DMS 273 (cell line): Measurements from ENCODE around the gene TOLLIP.

Source experiments
- DNase-seq: peaks from one replicate; lab custom pipeline; 2025; ENCODE audit not compliant: unreplicated experiment; lab: John Stamatoyannopoulos, UW

Gene TOLLIP

DNA sequence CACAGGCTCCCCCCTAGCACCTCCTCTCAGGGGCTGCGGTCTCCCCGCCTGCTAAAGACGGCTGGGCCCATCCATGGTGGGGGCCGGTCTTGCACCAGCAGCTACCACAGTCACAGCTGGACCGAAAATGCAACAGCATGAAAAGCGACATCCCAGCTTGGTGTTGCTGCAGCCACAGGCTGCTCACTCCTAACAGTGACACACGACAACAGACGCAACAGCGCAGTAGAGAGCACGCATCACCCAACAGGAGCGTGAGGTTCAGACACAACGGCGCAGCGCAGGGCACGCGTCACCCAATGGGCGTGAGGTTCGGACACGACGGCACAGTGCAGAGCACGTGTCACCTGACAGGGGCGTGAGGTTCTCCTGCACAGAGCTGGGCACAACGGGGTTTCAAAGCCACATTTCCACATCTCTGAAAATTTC lies 24.1 kb downstream of the TOLLIP start:
- no peak for DNase-seq

DNA sequence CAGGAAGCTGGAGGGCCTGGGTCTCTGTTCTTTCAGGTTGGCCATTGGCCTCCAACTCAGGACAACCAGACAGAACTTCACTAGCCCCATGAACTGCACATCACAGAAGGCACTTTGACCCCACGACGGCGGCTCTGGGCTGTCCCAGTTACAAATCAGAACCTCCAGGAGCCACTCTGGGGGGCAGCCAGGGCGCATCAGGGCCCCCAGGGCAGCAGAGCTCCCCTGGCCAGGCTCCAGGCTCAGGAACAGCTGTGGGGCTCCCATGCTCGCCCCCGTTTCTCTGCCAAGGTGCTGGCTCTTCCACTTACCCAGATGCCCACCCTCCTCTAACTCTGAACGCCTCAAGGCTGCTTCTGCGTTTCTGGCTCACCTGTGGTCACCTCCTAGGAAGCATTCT lies 25.5 kb downstream of the TOLLIP start:
- DNase-seq = no peak

DNA sequence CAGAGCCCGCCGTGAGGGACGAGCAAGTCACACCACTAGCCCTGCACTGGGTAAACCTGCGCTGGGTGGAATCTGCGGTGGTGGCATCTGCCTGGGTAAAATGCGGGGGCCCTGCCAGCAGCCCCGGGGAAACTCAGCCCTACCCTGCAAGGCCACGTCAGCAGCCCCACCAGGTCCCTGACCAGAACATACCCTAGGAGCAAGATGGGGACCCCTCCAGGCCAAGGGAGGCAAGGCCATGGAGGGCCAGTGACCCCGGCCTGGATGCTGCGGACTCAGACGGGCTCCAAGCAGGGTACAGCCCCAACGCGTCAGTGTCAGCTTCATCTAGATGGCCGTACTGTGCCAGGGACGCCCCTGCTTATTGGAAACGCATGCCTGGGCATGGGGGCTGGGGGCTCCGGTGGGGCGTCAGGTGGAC lies 26.3 kb downstream of the TOLLIP start:
- DNase-seq = no peak

DNA sequence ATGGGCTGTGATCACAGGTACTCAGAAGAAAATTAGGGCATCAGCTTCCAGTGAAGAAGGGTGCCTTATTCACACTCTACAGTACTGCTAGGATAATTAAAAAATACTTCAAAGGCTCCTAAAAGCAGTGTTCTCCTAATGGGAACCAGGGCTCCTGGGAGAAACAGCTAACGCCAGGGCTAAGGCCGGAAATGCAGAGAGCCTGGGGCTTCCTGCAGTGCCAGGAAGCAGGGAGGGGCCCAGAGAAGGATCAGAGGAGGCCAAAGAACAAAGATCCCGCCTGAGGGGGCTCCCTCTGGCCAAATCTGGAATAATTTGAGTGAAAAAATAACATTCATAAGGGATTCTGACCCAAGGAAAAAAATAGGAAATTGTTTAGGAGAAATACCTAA lies 27.5 kb downstream of the TOLLIP start:
- DNase-seq = no peak

DNA sequence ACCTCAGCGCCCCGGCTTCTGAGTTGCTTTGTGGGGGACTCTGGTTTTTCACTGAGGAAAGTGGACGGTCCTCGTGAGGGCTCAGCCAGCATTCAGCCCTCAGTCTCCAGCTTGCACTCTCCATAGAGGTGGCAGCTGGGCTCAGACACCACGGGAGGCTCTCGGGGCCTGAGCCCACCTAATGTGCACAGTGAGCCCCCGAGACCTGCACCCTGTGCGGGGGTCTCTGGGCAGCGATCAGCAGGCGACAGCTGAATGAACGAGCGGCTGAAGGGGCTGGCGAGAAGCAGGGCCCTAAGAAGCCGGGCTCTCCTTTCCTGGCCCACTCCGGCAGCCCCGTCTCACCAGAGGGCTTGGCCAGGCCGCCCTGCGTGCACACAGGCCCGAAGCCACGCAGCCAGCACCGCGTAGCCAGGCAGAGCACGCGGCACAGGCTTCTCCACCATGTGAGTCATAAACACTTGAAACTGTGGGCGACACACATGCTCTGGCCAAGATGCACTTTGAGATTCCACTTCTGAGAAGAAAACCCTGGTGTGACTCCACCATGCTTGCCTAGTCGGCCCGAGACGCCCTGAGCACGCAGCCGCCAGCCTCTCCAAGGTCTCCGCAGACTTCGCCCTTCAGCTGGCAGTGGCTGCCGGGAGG lies 28.0 kb downstream of the TOLLIP start:
- DNase-seq = no peak

DNA sequence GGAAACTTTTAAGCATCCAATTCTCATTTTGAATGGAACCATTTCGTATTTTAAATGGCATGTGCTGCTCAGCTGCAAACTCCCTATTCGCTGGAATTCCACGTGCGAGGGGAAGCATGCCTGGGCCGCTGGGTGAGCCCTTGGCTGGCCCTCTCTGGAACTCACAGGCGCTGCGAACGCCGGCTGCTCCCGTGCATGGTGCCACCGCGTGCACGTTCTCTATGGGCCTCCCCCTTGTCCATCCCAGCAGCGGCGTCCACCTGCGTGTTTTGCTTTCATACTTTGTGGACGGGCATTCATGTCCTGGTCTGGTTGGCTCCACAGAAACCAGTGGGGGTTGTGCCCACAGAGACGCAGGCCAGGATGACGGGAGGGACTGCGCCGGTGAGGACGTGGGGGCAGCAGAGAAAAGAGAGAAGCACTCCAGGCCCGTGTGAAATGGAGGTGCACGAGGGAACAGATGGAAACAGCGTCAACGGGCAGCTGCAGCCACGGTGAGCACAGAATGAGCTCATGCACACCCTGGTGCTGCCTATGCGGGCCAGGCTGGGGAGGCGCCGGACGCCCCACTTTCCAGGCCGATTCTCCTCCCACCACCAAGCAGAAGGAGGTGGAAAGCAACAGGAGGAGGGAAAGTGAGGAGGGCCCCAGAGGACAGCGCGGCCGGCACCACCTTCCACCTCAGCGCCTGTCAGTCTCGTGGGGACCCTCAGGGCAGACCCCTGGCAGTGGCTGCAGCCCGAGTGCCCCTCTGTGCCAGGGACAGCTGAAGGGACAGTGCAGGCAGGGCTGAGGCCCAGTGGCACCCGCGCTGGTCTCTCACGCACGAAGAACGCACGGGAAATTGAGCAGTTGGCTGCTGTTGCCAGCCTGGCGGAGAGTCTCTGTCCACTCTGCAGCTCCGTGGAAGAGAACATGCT lies 29.1 kb downstream of the TOLLIP start:
- DNase-seq = no peak

DNA sequence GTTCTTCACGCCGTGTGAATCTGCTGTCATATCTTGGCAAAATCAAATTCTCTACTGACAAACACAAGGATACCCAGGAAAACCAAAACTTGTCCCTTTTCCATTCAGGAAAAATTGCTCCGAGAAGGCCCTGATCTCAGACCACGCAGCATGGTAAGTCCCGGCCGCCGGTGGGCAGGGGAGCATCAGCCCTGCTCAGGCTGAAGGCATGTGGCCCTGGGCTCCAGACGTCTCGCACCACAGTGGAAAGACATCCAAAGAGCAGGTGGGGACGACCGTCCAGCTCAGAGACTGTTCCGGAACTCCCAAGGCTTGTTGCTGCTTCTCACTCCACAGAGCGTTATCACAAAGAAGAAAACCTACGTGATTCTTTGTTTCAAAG lies 29.8 kb downstream of the TOLLIP start:
- DNase-seq = no peak

DNA sequence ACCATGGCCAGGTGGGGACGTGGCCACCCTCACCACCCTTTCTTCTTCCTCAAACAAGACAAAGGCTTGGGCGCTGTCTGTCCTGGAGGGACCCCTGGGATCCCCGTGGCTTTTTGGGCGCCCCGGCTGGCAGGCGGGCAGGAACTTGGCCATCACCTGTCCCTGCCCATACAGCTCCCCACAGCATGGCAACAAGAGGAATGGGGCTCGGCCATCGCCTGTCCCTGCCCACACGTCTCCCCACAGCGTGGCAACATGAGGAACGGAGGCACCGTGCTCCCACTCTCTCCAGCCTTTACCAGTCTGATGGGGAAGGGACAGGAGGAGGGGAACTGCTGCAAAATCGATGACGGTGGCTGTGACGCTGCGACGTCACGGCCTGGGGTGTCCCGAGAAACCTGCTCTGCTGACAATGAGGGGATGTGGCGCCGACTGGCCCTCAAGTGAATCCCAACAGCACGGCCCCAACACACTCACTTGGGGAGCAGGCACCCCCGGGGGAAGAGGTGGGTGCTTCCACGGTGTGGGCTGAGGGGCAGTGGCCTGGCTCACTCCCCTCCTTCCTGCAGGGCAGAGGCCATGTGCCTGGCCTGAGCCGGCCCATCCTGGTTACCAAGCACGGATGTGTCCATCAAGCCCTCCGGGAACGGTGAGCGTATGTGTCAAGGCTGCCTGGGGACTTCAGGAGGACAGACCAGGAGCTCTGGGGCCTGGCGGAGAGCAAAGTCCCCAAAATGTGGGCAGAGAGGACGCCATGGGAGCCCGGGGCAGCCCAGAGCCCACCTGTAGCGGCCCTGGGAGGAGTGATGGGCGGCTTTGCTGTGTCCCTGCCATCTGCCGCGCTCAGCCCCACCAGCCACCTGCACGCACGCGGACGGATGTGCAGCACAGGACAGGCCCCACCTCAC lies 30.4 kb downstream of the TOLLIP start:
- DNase-seq = no peak

DNA sequence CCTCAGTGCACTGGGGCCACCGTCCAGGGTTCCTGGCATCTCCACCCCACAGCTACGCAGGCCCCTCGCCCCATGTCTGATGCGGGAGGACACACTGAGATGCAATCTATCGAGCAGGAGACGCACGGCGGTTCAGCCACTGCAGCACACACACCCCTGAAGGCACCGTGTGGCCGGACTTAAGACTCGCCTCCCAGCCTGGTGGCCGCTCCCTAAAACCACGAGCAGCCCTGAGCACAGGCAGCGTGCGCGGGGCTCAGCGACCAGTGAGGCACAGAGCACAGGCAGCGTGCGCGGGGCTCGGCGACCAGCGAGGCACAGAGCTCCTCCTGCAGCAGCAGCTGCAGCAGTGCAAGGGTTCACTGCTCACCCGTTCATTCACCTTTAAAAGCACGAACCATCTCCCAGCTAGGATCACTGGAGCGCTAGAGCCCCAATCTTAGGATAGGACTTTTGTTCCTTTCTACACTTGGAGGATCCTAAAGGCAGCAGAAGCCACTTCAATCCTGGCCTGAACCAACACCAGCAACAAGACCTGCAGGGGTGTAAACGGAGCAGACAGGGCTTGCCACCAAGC lies 31.4 kb downstream of the TOLLIP start:
- no peak for DNase-seq

DNA sequence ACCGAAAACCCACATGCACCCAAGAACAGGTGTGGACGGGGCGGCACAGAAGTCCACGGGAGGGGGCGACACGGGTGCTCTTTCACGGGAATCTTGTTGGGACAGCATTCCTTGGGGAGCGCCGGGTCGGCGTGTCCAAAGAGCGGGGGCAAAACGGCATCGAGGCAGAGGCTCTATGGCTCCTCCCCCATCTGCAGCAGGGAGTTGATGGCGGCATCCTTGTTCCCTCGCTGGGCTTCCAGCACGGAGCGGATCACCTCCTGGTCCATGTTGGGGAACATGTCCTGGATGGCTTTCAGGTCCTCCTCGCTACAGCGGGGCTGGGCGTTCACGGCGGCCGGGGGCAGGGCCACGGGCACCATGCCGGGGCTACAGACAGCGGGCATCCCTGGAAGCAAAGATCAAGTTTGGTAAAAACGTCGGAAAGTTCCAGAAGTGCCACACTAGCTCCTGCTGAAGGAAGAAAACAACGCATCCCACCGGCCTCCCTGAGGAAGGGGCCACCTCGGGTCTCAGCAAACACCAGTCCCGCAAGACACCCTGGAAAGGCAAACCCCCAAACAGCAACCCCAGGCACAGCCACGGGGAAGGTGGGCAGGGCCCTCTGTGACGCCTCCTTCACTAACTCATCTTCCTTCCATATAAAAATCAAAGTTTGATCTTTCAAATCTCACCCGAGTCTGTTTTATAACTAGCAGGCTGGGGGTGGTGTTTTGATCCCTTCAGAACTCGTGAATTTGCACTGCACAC lies 32.4 kb downstream of the TOLLIP start:
- no peak for DNase-seq

DNA sequence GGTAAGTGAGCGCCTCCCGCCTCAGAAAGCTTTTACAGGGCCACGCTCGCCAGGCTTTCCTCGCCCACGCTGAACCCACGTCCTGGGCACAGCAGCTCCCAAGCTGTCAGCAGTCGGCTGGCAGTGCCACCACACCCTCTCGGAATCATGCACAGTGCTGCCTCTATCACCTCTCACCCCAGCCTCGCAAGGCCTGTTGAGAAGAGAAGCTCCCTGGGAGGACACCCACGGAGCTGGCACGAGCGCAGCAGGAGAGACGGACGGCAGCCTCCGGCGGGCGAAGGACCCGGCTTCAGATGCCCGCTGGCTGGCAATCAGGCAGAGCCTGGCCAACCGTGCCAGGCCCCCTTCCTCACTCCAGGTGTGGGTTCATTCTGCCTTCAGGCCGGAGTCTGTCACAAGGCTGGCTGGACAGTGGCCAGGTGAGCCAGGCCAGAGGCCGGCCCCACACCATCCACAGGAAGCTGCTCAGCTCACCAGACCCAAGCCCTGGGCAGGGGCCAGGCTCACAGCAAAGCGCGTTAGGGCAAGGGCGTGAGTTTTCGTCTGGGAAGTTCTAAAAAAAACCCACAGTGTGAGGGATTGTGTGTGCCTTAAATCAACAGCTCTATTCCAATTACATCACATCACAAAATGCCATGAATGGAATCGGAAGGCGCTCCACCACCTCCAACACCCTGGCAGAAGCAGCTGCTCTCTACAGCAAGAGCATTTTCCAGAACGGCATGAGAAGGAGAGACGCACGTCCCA lies 33.2 kb downstream of the TOLLIP start:
- no peak for DNase-seq

DNA sequence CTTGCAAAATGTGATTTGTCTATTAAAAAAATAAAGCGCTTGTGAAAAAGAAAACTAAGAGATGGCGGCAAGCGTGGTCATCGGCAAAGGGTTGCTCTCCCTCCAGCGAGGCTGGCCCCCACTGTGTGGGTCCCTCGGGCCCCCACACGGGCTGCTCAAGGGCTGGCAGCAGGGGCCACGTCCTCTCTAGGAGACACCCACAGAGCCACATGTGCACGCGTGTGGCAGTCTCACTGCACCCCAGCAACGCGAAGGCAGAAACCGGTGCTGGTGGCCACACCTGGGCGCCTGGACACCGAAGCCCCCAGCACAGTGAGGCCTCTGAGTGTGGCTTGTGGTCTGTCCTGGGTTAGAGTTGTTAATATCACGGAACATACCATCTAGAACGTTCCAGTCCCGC lies 34.4 kb downstream of the TOLLIP start:
- no peak for DNase-seq

DNA sequence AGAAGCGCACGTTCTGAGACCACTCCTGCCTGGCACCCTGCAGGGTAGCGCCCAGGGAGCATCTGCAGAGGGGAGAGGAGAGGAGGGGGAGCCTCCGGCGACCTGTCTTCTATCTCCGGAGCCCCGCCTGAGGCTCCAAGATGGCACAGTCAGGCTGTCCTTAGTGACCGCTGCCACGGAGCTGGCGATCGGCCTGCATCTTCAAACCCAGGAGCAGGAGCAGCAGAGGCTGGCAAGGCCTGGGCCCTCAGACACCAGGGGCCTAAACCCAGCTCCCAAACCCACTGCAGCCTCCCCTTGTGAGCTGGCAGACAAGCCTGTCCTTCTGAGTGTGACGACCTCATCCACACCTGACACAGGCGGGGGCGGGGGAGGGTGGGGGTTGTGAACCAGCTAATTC lies 34.9 kb downstream of the TOLLIP start:
- no peak for DNase-seq

DNA sequence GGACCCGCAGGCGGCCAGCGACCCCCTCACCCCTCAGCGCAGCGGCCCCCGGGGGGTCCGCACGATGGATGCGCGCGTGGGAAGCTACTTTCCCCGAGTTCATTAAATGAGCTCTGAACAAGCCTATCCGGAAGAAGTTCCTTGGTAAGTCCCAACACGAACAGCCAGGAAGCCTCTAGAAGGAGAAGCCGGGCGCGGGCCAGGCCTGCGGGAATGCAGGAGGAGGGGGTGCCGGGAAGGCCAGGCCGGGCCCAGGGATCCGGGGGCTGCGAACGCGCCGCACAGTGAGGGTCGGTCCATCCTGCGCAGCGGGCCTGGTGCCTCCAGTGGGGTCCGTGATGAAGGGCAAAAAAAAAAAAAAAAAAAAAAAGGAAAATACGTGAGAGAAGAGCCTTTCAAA lies 36.9 kb downstream of the TOLLIP start:
- no peak for DNase-seq

DNA sequence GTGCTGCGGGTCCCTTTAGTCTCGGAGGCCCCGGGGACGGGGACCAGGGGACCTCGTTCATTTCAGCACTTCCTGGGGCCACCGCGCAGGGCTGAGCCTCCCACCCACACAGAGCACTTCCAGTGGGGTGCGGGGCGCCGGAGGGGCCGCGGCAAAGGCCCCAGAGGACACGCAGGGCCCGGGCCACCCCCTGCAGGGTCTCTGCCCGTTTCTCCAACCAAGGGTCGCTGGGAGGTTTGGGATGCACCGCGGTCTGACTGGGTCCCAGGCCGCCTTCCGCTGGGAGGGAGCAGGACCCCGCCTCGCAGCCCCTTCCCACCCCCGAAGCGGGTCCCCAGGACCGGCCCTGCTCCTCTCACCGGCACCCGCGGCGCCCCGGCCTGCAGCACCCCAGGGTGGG lies 37.5 kb downstream of the TOLLIP start:
- DNase-seq = no peak

DNA sequence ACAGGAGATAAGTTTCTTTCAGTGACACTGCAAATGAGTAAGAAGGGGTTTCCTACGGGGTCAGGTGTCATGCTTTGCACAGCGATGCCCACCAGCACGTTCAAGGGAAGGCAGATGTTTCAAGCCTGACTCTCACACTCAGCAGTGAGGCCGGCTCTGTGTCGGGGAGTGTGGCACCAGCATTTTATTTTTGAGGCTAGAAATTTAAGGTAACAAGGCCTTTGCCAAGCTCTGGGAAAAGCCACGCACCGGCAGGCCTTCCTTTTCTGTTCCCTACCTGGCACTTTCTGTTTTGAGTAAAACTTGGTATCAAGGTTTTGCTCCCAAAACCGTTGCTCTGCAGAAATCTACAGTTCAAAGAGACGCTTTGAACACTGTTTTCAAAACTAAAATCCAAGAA lies 38.0 kb downstream of the TOLLIP start:
- DNase-seq = no peak

DNA sequence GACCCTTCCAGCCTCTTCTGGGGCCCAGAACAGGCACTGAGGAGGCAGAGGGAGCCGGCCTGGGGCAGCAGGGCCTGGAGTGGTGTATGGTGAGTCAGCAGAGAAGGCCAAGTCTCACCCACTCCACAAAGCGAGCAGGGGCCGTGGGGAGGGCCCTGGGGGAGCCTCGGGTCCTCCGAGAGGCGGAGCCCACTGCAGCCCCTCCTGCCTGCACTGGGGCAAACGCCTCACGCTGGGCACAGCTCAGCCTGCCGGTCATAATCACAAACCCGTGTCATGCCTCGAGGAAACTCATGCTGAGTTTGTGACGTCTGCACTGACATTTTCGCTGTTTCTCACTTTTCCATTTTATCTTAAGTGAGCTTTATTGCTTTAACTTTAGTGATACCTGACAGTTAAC lies 38.4 kb downstream of the TOLLIP start:
- DNase-seq = no peak

DNA sequence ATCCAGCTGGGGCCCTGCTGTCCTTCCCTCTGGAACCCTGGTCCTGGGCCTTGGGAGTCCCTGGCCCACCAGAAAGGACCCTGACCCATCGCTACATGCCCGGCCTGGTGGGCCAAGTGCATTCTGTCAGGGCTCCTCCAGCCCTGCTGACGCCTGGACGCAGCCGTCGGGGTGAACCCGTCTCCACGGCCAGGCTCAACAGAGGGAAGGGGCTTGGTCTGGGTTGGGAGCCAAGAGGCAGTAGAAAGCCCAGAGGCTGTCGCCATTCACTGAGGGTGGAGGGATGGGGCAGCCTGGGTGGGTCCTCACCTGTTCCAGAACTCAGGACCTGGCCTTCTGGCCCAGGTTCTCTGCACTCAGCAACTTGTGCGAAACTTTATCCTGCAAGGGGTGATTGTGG lies 39.0 kb downstream of the TOLLIP start:
- no peak for DNase-seq

DNA sequence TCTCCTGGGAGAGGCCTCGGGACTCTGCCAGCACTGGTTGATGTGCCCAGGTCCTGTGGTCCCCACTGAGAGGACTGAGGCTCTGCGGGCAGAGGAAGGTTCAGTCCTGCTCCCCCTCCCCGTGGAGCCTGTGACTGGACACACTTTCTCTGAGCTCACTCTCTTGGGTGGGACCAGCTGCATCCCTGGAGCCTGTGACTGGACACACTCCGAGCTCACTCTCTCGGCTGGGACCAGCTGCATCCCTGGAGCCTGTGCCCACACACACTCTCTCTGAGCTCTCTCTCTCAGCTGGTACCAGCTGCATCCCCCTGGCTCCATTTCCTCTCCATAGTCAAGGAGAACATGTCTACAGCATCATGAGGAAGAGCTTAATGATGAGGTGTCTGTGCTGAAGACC lies 39.5 kb downstream of the TOLLIP start:
- no peak for DNase-seq
